Activated CD4-positive, alpha-beta T cell treated with anti-CD3 and anti-CD28 coated beads, Interleukin-2, amount 10 ng/mL, durations not matched to agents 7 days and 5 days (primary cell): ENCODE results near the gene ARRDC5. TPM values are rescaled to one million over a fixed set of nuclear protein-coding genes. Genes with fewer than 3 reads are reported as not detected.

Experiments
- CTCF ChIA-PET: fragments of 350-600 bp; sonication (Branson Sonifier 250); formaldehyde crosslinking; loops from one replicate; lab custom pipeline; 2021; ENCODE audit warnings: antibody characterized with exemption; lab: Charles Lee
- POLR2A ChIA-PET: fragments of 350-600 bp; sonication (Branson Sonifier 250); formaldehyde crosslinking; loops from one replicate; lab custom pipeline; 2021; ENCODE audit warnings: antibody characterized with exemption; lab: Charles Lee
- DNase-seq: peaks from one replicate; pipeline ENCODE4 v3.0.0-alpha.2; 2020
- H3K27ac Mint-ChIP-seq: one replicate; pipeline ENCODE4 v1.8.0; 2021; ENCODE audit warnings: mild to moderate bottlenecking, moderate library complexity, mixed read lengths
- H3K27me3 Mint-ChIP-seq: one replicate; pipeline ENCODE4 v1.8.0; 2021; ENCODE audit warnings: mixed read lengths
- H3K36me3 Mint-ChIP-seq: one replicate; pipeline ENCODE4 v1.8.0; 2021; ENCODE audit warnings: low read depth, mixed read lengths
- H3K4me1 Mint-ChIP-seq: one replicate; pipeline ENCODE4 v1.8.0; 2021; ENCODE audit warnings: mixed read lengths
- H3K4me3 Mint-ChIP-seq: one replicate; pipeline ENCODE4 v1.8.0; 2021; ENCODE audit warnings: mild to moderate bottlenecking, moderate library complexity, mixed read lengths
- H3K9me3 Mint-ChIP-seq: one replicate; pipeline ENCODE4 v1.8.0; 2021; ENCODE audit warnings: mixed read lengths
- total RNA-seq, 2 experiments: library from RNA; stranded (reverse); gene quantifications; one replicate each; pipeline ENCODE4 v1.2.3, GENCODE V29; 2021

Gene ARRDC5
- total RNA-seq, 2 experiments from 2014 or later = 1.5 to 1.8 TPM

DNA sequence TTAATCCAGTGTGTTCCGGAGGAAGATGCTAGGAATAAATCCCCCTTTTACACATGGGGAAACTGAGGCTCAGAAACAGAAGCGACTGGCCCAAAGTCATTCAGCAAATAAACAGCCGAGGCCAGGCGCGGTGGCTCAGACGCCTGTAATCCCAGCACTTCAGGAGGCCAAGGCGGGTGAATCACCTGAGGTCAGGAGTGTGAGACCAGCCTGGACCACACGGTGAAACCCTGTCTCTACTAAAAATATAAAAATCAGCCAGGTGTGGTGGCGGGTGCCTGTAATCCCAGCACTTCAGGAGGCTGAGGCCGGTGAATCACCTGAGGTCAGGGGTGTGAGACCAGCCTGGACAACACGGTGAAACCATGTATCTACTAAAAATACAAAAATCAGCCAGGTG, 23.7 kb downstream of the ARRDC5 start:
- no peak for DNase-seq
- Mint-ChIP-seq H3K27ac (no peak overlapping the region), H3K4me1 (no peaks in the 10 kb centered on the region), H3K4me3 (no peak overlapping the region), H3K9me3 (no peaks in the 10 kb centered on the region), H3K36me3 (no peaks in the 10 kb centered on the region), H3K27me3 (peaks cover under 1% of the 10 kb centered on the region)
- ChIA-PET POLR2A (no interaction called here), CTCF (interaction anchor here (0.7 kb wide), 1 partner anchor 10 kb away, joined by 3 read pairs; no protein-coding TSS in a partner anchor)

DNA sequence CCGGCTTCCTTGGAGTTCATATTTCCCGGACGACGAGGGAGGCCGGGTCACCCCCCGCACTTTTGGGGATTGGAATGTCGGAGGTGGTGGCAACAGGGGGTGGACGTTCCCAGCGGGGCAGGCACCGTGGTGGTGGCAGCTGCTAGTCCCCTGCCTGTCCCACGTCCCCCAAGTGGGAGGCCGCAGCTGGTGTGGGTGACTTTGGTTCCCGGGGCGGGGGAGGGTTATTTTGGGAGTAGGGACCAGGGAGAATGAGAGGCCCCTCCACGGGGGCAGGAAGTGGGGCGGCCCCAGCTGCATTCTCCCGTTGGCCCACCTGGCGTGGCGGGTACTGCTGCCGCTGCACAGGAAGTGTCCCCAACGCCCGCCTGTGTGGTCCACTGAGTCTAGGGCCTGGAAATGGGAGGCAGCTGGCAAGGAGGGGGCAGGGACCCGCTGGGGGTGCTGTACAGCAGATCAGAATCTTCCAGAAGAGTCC, 24.2 kb downstream of the ARRDC5 start:
- ChIA-PET POLR2A (no interaction called here), CTCF (no interaction called here)
- Mint-ChIP-seq H3K27me3 (peaks cover 5% of the 10 kb centered on the region), H3K36me3 (no peaks in the 10 kb centered on the region), H3K4me1 (no peaks in the 10 kb centered on the region), H3K27ac (no peak overlapping the region), H3K4me3 (no peak overlapping the region), H3K9me3 (no peaks in the 10 kb centered on the region)
- no peak for DNase-seq

- CTCF ChIA-PET = no interaction called here
- H3K36me3 Mint-ChIP-seq = no peaks in the 10 kb centered on the region
- POLR2A ChIA-PET = no interaction called here
- peaks cover 5% of the 10 kb centered on the region for H3K27me3 Mint-ChIP-seq
- no peak overlapping the region for H3K4me3 Mint-ChIP-seq
- DNase-seq = no peak
- no peaks in the 10 kb centered on the region for H3K9me3 Mint-ChIP-seq
- peaks cover 2% of the 10 kb centered on the region for H3K4me1 Mint-ChIP-seq
- H3K27ac Mint-ChIP-seq = no peak overlapping the region
Measured at GRCh38 chr19:4877753-4878490, 24.8 kb downstream of the ARRDC5 start.

DNA sequence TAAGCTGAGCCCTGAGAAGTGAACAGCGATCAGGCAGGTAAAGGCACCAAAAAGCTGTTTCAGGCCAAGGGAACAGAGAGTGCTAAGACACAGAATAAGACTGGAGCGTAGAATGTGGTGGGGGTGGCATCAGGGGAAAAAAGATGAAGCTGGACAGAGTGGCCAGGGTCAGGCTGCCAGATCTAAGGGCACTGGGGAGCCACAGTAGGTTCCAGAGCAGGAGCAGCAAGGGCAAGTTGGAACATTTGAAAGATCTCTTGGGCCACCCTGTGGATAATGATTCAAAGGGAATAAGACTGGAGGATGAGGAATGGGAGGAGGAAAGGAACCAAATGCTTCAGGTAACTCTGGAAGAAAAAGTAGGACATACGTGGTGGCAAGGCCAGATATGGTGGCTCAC, 28.8 kb downstream of the ARRDC5 start:
- peaks cover 12% of the 10 kb centered on the region for H3K27me3 Mint-ChIP-seq
- H3K4me3 Mint-ChIP-seq = no peak overlapping the region
- no peaks in the 10 kb centered on the region for H3K36me3 Mint-ChIP-seq
- H3K9me3 Mint-ChIP-seq = no peaks in the 10 kb centered on the region
- peaks cover 12% of the 10 kb centered on the region for H3K4me1 Mint-ChIP-seq
- no peak overlapping the region for H3K27ac Mint-ChIP-seq
- DNase-seq = no peak
- ChIA-PET POLR2A (interaction anchor here (0.6 to 1.2 kb wide), 2 partner anchors 37 to 85 kb away, joined by 3 to 11 read pairs; no protein-coding TSS in a partner anchor), CTCF (interaction anchor here (0.6 to 2.2 kb wide), 3 partner anchors 38 to 569 kb away, joined by 3 to 10 read pairs (median 3); no protein-coding TSS in a partner anchor)

- Mint-ChIP-seq H3K27ac (no peak overlapping the region), H3K36me3 (no peaks in the 10 kb centered on the region), H3K9me3 (no peaks in the 10 kb centered on the region), H3K4me1 (peaks cover 15% of the 10 kb centered on the region), H3K4me3 (no peak overlapping the region), H3K27me3 (peaks cover 12% of the 10 kb centered on the region)
- no peak for DNase-seq
- CTCF ChIA-PET = interaction anchor here (0.6 to 3.8 kb wide), 5 partner anchors 12 to 159 kb away, joined by 3 to 27 read pairs (median 5); no protein-coding TSS in a partner anchor
- POLR2A ChIA-PET = no interaction called here
Measured at GRCh38 chr19:4871711-4872110, 31.0 kb downstream of the ARRDC5 start.

DNA sequence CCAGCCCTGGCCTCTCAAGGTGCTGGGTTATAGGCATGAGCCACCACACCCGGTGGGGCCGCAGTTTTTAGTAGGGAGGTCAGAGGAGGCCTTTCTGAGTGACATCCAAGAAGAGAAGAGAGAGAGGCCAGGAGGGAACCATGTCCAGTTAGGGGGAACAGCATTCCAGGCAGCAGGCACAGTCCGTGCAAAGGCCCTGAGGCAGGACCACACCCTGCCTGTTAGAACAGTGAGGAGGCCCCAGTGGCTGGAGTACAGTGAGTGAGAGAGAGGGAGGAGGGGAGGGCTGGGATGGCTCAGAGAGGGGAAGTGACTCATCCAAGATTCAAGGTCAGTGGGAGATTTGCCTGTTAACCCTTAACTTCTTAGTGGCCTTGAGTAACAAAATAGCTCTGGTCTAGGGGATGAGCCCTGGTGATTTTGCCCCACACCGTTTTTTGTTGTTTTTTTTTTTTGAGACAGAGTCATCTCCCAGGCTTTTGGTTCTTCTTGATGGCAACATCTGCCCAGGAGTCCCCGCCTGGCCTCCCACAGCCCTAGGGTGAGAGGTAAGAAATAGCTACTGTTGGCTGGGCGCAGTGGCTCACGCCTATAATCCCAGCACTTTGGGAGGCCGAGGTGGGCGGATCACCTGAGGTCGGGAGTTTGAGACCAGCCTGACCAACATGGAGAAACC, 32.5 kb downstream of the ARRDC5 start:
- Mint-ChIP-seq H3K27me3 (peaks cover 12% of the 10 kb centered on the region), H3K27ac (no peak overlapping the region), H3K4me1 (peaks cover 23% of the 10 kb centered on the region), H3K9me3 (no peaks in the 10 kb centered on the region), H3K36me3 (no peaks in the 10 kb centered on the region), H3K4me3 (no peak overlapping the region)
- CTCF ChIA-PET = interaction anchor here (0.6 to 3.8 kb wide), 6 partner anchors 30 to 846 kb away, joined by 3 to 27 read pairs (median 4); no protein-coding TSS in a partner anchor
- DNase-seq = no peak
- POLR2A ChIA-PET = no interaction called here

DNA sequence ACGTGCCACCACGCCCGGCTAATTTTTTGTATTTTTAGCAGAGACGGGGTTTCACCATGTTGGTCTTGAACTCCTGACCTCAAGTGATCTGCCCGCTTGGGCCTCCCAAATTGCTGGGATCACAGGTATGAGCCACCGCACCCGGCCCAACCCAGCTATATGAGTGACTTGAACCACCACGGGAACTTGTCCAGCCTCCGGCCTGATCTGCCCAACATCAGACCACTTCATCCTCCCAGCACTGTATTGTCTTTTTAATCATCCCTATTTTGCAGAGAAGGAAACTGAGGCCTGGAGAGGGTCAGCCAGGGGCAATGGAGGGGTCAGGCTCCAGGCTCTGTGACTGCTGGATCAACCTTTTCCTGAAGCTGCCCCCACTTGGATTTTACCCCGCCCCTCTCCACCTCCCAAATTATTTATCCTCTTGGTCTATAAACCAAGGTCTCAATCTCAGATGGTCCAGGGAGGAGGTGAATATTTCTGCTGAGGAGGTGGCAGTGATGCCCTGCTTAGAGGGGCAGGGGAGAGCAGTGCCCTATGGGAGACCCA, 34.3 kb downstream of the ARRDC5 start:
- POLR2A ChIA-PET = no interaction called here
- Mint-ChIP-seq H3K27ac (peak overlapping the region; percentile 31), H3K4me1 (peaks cover 25% of the 10 kb centered on the region), H3K4me3 (peak overlapping the region; percentile 75), H3K27me3 (peaks cover 7% of the 10 kb centered on the region), H3K9me3 (no peaks in the 10 kb centered on the region), H3K36me3 (no peaks in the 10 kb centered on the region)
- no peak for DNase-seq
- CTCF ChIA-PET = interaction anchor here (0.8 to 3.8 kb wide), 5 partner anchors 11 to 77 kb away, joined by 3 to 27 read pairs (median 3); partner anchors contain the start of gene FEM1A

DNA sequence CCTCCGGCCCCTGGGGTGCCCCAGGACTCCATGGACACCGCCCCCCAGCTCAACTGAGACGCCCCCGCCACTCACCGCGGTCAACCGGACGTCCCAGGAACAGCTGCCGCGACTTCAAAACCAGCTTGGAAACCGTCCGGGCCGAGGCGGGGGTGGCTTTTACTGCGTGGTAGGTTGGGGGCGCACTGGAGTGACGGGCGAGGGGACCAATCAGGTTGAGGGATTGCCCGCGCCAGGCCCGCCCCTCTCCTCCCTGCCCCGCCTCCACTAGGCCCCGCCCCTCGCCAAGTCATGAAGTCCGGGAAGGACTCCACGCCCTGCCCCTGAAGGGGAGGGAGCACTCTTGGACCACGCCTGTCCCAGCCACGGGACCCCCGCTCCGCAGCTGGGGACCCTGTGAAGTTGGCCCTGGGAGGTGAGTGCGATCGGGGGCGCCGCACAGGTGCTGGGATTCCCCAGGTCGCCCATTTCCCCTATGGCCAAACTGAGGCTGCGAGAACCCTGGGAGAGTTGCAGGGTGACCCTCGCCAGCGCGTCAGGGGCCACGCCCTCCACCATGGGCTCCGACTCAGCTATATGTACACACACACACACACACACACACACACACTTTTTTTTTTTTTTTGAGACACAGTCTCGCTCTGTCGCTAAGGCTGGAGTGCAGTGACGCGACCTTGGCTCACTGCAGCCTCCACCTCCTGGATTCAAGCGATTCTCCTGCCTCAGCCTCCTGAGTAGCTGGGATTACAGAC, 35.0 kb downstream of the ARRDC5 start, which contains the start of gene PLIN3:
TSS of gene PLIN3 (minus strand) at position 134 of the 752 bp plus-strand sequence. CDS start 6,273 bp downstream, outside the sequence.
- DNase-seq = peak; percentile 92
- Mint-ChIP-seq H3K27ac (peak within 1 kb of the TSS; percentile 72), H3K27me3 (peaks cover 6% of the 10 kb centered on the region), H3K36me3 (no peaks in the 10 kb centered on the region), H3K4me3 (peak within 1 kb of the TSS; percentile 75), H3K4me1 (peaks cover 22% of the 10 kb centered on the region), H3K9me3 (no peaks in the 10 kb centered on the region)
- ChIA-PET CTCF (interaction anchor here (0.6 to 3.2 kb wide), 6 partner anchors 36 to 76 kb away, joined by 3 to 12 read pairs (median 4); partner anchors contain the start of gene FEM1A), POLR2A (no interaction called here)

DNA sequence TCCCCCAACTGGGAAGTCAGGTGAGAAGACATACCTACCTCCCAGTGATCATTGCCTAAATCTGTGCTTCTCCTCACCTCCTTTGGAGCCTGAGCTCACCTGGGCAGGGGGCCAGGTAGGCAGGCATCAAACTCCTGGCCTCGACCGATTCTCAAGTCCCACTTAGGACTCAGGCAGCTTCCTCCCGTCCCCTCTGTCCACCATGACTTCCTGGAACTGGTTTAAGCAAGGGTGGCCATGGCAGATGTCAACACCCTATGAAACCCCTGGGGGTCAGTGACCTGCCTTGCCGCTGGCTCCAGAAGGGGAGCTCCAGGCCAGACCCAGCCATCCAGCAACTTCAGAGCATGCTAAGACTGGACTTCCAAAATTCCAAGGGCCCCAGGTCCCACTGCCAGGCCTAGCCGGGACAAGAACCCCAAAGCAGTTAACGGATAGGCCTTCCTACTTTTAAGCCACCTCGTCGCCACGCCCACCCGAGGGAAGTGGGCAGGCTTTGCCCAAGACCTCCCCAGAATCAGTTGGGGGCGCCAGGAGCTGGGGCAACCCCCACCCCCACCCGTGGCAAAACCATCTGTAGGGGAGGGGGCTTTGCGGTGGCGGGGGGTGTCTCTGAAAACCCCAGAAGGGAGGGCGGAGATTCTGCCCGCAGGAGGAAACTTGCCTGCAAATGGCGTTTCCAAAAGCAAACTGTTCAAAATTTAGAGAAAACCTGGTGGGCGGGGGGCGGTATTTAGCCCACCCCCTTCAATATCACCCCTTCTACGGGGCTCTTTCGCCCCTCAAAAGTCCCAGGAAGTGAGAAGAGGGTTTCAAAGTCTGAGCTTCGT, 35.9 kb downstream of the ARRDC5 start:
- no peaks in the 10 kb centered on the region for H3K9me3 Mint-ChIP-seq
- peaks cover 19% of the 10 kb centered on the region for H3K4me1 Mint-ChIP-seq
- POLR2A ChIA-PET = no interaction called here
- CTCF ChIA-PET = interaction anchor here (0.6 to 3.2 kb wide), 7 partner anchors 14 to 75 kb away, joined by 3 to 12 read pairs (median 3); partner anchors contain the start of gene FEM1A
- DNase-seq = peak; percentile 50
- no peaks in the 10 kb centered on the region for H3K36me3 Mint-ChIP-seq
- peaks cover 4% of the 10 kb centered on the region for H3K27me3 Mint-ChIP-seq
- peak overlapping the region; percentile 75 for H3K4me3 Mint-ChIP-seq
- peak overlapping the region; percentile 72 for H3K27ac Mint-ChIP-seq

- H3K4me3 Mint-ChIP-seq = no peak overlapping the region
- H3K9me3 Mint-ChIP-seq = no peaks in the 10 kb centered on the region
- H3K27me3 Mint-ChIP-seq = no peaks in the 10 kb centered on the region
- peaks cover 4% of the 10 kb centered on the region for H3K4me1 Mint-ChIP-seq
- DNase-seq = no peak
- no peak overlapping the region for H3K27ac Mint-ChIP-seq
- no peaks in the 10 kb centered on the region for H3K36me3 Mint-ChIP-seq
- POLR2A ChIA-PET = no interaction called here
- CTCF ChIA-PET = interaction anchor here (1.4 kb wide), 1 partner anchor 51 kb away, joined by 3 read pairs; no protein-coding TSS in a partner anchor
Measured at GRCh38 chr19:4861147-4861546, 41.5 kb downstream of the ARRDC5 start.

DNA sequence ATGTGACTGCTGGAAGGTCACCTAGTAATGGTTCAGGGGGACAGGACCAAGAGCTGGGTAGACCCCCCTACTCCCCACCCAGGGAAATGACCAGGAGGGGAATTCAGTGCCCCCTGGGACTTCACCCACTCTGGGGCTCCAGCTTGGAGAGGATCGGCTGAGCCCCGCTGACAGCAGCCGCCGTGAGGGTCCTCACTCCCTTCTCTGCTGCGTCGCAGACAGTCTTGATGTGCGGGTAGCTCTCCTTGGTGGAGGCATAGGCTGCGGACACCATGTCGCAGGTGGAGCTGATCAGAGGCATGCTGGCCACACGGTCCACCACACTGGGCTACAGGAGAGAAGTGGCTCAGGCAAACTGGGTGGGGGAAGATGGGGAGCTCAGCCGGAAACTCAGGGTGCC, 43.0 kb downstream of the ARRDC5 start:
- H3K27me3 Mint-ChIP-seq = no peaks in the 10 kb centered on the region
- H3K36me3 Mint-ChIP-seq = no peaks in the 10 kb centered on the region
- no peak overlapping the region for H3K4me3 Mint-ChIP-seq
- POLR2A ChIA-PET = no interaction called here
- no peak for DNase-seq
- CTCF ChIA-PET = interaction anchor here (1.1 to 1.5 kb wide), 3 partner anchors 9 to 50 kb away, joined by 4 read pairs; no protein-coding TSS in a partner anchor
- H3K27ac Mint-ChIP-seq = no peak overlapping the region
- H3K9me3 Mint-ChIP-seq = no peaks in the 10 kb centered on the region
- peaks cover 2% of the 10 kb centered on the region for H3K4me1 Mint-ChIP-seq
